Adrenal gland (tissue), 5 donors: ENCODE measurements around the gene ERICH2.

Source experiments
- CTCF ChIP-seq, 6 experiments: fragments of 450-650 bp in 4 of 6; fragments of 200-600 bp in 2 of 6; sonication (generic) in 1 of 6; IDR thresholded peaks; 1 replicate in 5 of 6; 2 replicates in 1 of 6; pipeline versions ENCODE4 v1.5.1 to v1.8.0; 2016 to 2021; ENCODE audit warnings: antibody characterized with exemption in 6 of 6, mild to moderate bottlenecking in 2 of 6, moderate library complexity in 1 of 6
- POLR2A ChIP-seq, 2 donors: fragments of 450-650 bp; IDR thresholded peaks; one replicate each; pipeline ENCODE4 v1.6.1; 2017; ENCODE audit warnings: antibody characterized with exemption in 2 of 2, mild to moderate bottlenecking in 2 of 2, moderate library complexity in 1 of 2
- donor health status: DM: no; HTN: no; CAD: no.

GRCh38 chr2:170823898-170824215 is 53.7 kb downstream of the ERICH2 start:
- TF ChIP-seq CTCF (IDR thresholded peaks at IDR 0.05) = no peak
- no peak for TF ChIP-seq POLR2A (IDR thresholded peaks at IDR 0.05)
